Esophagus squamous epithelium (tissue), 4 donors: ENCODE measurements around the gene IGSF5.

Experiments
- POLR2A ChIP-seq, 4 donors: fragments of 450-650 bp; IDR thresholded peaks; one replicate each; pipeline ENCODE4 v1.6.1; 2017; ENCODE audit warnings: antibody characterized with exemption in 4 of 4, mild to moderate bottlenecking in 4 of 4, moderate library complexity in 3 of 4
- TF ChIP-seq, protein P1 (sequence below), 6 experiments: fragments of 450-650 bp in 4 of 6; fragments of 200-600 bp in 2 of 6; sonication (generic) in 2 of 6; IDR thresholded peaks; one replicate each; pipeline ENCODE4 v1.5.1; 2016 to 2019; ENCODE audit warnings: antibody characterized with exemption in 6 of 6, mild to moderate bottlenecking in 4 of 6, moderate library complexity in 4 of 6

DNA sequence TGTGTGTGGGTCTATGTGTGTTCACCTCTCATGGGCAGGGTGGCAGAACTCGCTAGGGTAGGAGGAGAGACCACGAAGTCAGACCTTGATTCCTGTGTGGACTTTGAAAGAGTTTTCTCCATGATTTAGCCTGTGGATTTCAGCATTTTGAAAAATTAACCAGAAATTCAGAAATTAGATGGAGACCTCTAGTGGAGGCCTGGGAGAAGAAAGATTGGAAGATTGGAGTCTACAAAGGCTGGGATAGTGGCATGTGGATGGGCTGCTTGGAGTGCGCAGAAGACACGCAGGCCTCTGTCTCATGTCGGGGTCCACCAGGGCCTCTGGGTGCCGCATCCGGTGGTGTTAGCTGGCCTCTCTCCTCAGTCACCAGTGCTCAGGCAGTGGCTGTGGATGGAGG, 18.9 kb upstream of the IGSF5 start:
- TF ChIP-seq, protein P1, sequence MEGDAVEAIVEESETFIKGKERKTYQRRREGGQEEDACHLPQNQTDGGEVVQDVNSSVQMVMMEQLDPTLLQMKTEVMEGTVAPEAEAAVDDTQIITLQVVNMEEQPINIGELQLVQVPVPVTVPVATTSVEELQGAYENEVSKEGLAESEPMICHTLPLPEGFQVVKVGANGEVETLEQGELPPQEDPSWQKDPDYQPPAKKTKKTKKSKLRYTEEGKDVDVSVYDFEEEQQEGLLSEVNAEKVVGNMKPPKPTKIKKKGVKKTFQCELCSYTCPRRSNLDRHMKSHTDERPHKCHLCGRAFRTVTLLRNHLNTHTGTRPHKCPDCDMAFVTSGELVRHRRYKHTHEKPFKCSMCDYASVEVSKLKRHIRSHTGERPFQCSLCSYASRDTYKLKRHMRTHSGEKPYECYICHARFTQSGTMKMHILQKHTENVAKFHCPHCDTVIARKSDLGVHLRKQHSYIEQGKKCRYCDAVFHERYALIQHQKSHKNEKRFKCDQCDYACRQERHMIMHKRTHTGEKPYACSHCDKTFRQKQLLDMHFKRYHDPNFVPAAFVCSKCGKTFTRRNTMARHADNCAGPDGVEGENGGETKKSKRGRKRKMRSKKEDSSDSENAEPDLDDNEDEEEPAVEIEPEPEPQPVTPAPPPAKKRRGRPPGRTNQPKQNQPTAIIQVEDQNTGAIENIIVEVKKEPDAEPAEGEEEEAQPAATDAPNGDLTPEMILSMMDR (IDR thresholded peaks at IDR 0.05) = no peak
- TF ChIP-seq POLR2A (IDR thresholded peaks at IDR 0.05) = no peak
